ENCODE results near the gene RTN4RL1.

The RTN4RL1 gene

DNA sequence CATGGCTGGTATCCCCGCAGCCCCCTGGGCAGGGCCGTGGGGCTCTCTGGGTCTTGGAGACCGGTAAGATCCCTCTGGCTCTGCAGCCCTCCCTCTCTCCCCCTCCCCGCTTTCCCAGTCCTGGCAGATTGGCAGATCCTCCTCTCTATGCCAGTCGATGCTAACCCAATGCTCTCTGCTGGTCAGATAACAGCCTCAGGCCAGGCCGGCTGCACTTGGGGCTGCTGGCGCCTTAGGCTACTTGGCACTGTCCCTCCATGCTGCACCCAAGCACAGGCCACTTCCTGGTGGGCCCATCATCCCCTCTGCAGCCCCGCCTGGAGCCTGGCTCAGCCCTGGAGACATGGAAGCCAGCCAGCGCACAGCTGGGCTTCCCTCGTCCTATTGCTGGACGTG lies 81.7 kb downstream of the RTN4RL1 start:
- no peak for DNase-seq

DNA sequence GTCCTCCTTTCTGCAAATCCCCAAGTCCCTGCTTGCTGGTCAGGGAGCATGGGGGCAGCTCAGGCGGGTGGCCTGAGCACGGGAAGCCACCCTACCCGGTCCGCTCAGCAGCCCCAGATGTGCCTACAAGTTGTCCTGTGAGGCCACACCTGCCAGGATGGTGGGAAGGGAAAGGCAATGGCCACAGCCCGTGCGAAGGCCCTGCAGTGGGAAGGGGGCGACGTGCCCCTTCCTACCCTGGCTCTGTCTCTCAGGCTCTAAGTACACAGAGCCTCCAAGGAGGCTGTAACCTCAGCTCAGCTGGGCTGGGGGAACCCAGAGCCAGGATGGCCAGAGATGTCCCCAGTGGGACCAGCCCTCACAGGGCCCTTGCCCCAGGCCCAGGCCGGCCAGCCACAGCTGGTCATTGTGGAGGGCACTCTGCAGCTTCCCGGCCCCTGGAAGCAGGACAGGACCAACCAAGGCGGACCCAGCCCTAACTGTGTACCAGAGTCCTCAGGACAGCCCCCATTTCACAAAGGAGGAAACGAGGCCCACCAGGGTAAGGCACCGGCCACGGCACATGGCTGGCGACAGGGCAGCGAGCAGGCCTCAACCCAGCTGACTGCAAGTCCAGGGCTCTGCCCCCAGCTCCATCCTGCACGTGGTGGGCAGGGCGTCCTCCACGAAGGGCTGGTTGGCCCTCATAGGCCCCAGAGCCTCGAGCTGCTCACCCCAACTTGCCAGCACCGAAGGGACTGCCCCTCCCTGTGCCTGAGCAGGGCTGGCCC lies 82.3 kb downstream of the RTN4RL1 start:
- no peak for DNase-seq

DNA sequence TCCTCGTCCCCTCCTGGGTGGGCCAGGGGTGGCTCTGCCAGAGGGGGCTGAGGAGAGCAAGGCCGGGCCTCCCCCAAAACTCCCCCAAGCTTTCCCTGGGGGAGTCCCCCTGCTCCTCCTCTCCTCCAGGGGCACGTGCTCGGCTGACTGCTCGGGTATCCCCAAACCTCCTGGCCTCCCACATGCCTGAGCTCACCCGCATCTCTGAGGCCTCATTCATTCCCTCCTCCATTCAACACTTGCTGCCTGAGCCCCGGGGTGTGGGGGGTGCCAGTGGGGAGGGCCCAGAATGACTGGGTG lies 83.1 kb downstream of the RTN4RL1 start:
- no peak for DNase-seq

DNA sequence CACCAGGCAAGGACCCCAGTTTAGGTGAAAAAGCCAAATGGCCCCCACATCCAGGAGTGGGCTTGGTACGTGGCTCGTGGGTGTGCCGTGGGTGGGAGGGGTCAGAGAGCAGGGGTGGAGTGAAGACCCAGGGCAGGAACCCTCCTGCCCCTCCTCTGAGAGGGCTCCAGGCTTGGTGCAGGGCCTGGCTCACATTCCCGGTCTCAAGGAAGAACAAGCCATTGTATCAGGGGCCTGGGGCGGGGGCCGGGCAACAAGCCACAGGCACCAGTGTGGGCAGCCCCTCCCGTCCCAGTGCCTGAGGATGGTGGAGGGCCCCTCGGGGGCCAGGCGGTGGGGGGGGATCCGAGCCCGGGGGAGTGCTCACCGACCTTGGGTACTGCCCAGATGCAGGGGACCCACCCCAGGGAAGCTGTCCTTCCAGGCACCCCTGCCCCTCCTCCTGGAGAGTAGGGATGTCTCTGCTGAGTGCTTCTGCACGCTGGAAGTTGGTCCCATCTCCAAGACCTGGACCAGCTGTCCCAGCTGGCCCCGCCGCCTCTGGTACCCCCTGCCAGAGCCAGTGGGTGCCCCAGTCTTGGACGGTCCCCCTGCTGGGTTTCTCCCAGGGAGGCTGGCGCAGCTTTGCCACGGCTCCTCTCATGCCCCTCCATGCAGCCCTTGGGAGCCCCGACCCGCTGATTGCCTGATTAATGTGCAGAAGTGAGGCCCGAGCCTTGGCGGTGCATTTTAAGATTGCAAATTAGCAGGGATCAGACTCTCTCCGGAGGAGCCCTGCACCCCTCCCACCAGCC lies 83.7 kb downstream of the RTN4RL1 start:
- no peak for DNase-seq

DNA sequence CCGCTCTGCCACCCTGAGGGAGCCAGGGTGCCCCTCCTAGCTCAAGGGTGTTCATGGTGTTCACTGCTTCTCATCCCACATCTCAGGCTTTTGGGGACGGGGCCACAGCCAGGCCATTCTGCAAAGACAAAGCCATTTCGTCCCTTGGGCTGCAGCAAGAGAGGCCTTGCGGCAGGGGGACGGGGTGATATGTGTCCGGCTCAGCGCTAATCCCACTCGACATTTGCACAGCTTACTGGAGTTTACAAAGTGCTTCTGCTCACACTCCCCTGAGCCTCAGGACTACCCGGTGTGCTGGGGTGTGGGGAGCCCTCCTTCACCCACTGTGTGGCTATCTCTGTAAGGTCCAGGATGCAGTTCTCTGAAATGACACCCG lies 84.3 kb downstream of the RTN4RL1 start:
- DNase-seq, result no peak

DNA sequence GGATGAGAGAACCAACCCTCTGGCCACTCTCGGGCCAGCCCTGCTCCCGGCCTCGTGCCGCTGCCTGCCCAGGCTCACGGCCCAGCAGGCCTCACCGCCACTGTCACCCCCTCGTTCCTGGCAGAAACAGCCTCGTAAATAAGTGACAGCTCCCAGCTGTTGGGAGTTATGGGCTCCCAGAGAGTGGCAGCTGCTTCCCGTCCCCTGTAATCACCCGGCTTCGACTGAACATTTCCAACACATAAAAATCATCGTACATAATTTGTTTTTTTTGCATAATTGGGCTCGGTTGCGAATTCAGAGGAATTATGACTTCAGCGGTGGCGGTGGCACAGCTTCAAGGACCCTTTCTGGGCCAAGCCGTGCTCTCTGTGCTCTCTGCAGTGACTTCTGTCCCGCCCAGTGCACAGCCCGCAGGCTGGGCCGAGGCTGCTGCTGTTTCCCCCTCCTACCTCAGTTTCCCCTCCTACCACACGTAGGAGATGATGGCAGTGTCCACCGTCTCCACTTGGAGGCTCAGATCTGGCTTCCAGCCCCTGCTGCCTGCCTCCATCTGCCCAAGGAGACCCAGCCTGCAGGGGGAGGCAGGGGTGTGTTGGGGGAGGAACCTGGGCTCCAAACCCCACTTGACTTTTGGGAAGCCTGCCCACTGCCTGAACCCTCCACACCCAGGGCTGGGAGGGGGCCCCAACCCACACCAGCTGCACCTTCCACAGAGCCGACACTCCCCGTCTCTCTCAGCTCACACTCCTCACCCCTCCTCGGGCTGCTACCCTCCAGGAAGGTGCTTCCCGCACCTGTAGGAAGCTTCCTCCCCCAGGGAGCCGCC lies 84.9 kb downstream of the RTN4RL1 start:
- DNase-seq, result no peak

DNA sequence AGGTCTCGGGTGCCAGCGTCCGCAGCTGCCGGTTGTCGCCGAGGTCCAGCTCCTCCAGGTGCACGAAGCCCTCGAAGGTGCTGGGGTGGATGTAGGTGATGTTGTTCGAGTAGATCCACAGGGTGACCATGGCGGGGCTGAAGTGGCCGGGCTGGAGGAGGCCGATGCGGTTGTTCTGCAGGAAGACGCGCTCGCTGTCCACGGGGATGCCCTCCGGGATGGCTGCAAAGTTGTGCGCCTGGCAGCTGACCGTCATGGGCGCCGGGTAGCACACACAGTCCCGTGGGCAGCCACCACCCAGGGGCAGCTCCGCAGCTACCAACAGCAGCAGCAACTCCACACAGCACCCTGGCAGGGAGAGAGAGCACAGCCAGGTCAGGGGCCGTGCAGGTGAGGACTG lies 87.7 kb downstream of the RTN4RL1 start:
- no peak for DNase-seq

DNA sequence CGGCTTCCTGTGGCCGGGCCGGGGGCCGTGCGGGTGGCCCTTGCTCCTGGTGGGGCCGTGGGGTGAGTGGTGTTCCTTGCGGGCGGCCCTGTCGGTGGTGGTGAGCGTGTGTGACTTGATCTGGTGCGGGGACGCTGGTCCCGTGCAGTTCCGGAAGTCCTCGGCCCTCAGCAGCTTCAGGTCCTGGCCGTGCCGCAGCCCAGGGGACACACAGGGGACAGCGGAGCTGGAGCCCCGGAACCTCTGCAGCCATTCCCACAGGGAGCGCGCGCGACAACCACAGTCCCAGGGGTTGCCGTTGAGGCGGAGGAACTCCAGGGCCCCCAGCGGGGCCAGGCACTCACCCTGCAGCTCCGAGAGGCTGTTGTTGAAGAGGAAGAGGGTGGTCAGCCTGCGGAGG lies 88.4 kb downstream of the RTN4RL1 start:
- no peak for DNase-seq

DNA sequence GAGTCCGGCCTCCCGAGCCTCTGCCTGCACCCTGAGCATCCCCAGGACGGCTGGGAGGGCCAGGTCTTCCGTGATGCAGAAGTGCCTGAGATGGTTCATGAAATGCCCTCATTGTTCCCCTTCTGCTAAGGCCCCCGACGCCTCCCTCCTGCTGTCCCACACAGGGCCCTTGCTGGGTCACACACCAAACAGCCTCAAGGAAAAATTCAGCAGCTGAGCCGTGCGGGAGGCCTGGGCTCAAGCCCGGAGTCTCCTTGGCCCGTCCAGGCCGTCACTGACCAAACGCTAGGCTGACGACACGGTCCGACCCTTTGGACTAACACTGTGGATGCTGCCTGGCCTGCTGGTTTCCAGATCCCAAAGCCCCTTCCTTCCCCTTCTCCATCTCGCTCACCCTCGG lies 90.2 kb downstream of the RTN4RL1 start:
- DNase-seq, result no peak

DNA sequence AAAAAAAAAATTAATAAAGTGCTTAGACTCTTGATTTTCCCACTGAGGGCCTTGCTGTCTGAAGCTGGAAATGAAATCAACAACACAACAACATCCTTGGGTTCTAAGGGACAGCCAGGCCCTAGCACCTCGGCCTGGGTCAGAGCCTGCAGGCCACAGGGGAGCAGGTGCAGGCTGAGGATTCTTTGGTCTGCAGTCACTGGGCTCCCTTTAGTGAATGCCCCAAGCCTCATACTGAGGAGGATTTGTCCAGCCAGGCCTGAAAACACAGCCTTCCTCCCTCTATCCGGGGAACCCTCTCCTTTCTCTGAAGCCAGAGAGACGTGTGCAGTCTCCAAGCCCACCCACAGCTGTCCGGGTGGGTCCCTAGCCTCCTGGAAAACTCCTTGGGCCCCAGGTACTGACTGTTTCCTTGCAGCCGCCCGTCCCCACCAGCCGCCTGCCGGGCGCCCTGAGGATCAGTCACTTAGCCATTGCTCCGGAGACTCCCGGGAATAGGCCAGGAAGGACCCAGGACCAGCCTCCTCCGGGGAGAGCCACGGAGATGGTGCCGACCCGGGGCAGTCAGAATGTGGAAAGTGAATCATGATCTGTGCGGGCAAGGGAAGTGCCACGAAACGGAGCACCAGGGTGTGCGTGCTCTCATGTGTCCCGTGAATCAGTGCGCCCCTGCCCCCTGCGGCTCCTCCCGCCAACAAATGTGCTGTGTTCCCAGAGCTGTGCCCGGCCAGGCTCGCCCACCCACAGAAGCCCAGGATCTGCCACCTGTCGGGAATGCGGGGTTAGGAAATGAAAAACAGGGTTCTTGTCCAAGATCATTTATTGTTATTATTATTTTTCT lies 91.0 kb downstream of the RTN4RL1 start:
- DNase-seq, result no peak

DNA sequence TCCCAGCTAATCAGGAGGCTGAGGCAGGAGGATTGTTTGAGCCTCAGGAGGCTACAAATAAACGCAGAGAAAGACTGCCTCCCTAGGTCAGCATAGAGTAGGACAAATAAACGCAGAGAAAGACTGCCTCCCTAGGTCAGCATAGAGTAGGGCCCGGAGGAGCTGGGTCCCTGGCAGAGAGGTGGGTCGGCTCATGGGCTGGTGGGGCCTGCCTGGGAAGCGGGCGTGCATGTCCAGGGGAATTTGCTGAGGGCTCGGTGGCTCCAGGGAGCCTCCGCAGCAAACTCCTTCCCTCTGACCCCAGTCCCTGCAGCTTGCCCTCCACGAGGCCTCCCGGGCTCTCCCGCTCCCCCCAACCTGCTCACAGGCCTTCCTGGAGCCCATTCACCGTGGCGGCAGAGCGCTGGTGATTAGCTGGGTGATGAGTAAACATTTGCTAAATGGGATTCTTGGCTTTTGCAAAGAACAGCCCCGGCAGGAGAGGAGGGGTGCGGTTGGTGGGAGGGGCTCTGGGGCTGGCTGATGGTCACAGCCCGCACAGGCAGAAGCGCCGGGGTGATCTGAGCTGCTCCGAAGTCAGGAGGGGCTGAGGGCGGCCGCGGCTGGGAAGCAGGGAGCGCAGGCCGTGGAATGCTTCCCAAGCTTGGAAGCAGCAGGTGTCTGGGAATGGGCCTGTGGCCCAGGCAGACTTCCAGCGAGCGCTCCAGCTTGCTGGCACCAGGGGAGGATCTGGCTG lies 93.1 kb downstream of the RTN4RL1 start:
- peak; percentile 3 for DNase-seq

DNA sequence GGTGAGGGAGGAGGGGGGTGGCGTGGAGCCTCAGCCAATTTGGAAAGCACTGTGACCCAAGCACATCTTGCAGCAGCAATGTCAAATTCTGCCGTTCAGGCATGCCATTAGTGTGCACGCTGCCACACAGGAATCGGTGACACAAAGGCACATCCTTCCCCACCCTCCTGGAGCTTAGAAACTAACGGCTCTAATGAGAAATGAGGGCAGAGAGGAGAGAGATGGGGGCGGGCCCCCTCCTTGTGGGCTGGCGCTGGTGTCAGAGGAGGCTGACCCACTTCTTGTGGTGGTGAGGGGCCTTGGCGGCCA lies 94.8 kb downstream of the RTN4RL1 start:
- DNase-seq, result no peak

DNA sequence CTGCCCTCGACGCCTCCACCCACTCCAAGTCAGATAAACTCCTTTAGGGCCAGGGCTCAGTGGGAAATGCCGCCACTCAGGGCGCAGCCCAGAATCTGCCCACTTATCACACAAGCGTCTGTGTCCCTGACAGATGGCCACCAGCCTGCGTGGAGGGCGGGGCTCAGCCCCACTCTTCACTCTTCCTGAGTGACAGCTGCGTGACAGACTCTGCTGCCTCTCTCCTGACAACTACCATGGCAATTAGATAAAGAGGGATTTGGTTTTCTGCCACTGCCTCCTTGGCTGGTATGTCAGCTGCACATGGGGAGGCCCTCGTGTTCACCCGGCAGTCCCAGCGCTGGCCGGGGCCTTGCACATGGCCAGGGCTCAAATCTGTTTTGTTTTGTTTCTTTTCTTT lies 96.2 kb downstream of the RTN4RL1 start:
- no peak for DNase-seq

DNA sequence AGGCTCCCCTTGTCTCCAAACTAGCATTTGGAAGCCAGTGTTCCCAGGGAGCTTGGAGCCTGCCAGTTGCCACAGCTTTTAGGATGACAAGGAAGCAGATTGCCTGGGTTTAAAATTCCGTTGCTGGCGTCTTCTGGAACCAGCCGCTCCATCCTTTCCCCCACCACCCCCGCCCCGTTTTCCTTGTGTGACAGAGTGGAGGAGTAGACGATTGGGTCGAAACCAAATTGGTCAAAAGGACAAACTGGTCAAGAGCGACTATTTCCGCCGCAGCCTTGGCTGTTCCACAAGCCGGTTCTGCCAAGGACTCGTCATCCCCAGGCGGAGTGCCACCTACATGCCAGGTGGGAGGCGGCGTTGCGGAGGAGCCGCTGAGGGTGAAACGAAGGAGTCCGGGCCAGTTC lies 104.2 kb downstream of the RTN4RL1 start:
- no peak for DNase-seq

DNA sequence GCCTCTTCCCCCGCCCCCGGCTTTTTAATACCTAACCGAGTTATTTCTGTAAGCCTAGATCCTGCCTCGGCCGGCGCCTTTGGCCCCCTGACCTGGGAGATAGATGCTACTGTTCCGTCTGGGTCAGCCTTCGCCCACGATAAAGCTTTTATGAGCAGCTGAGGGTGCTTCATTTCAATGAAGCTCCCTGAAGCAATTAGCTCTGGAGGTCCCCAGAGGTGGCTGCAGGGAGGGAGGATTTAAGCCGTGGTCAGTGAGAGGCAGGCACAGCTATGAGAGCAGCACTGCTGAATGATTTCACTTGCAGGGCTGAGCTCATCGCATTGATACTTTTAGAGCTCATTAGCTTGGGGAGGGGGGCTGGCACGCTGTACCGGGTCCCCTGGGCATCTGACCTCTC lies 105.9 kb downstream of the RTN4RL1 start:
- no peak for DNase-seq

DNA sequence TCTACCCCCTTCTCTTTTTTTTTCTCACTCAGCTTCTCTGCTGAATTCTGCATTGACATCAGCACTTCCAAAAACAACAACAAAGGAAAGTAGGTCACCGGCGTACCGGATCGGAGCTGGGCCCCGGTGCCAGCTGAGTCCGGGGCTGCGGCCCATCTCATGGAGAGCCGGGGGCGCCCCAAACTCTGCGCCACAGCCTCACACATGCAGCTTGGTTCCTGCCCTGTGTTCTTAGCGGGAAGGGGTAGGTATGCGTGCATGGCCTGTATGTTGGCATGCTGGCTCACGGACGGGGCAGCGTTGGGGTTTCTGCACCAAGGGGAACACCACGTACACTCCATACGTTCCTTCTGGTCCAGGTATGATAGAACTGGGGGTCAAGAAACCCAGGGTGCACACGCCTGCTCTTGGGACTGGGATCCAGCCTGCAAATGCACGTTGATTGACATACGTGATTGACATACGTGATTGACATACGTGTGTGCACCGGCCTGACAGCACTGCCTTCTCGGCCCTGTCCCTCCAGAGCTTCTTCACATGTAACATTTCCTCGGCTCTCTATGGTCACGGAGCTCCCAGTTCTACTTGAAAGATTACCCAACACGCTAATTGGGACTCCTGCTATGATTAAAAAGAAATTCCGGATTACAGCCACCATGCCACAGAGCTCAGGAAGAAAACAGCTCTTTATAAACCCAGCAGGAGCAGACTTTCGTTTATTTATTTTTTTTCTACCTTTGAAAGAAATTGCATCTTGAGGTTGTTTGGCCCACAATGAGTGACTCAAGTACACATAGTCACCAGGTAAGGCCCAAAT lies 106.6 kb downstream of the RTN4RL1 start:
- DNase-seq, result no peak

DNA sequence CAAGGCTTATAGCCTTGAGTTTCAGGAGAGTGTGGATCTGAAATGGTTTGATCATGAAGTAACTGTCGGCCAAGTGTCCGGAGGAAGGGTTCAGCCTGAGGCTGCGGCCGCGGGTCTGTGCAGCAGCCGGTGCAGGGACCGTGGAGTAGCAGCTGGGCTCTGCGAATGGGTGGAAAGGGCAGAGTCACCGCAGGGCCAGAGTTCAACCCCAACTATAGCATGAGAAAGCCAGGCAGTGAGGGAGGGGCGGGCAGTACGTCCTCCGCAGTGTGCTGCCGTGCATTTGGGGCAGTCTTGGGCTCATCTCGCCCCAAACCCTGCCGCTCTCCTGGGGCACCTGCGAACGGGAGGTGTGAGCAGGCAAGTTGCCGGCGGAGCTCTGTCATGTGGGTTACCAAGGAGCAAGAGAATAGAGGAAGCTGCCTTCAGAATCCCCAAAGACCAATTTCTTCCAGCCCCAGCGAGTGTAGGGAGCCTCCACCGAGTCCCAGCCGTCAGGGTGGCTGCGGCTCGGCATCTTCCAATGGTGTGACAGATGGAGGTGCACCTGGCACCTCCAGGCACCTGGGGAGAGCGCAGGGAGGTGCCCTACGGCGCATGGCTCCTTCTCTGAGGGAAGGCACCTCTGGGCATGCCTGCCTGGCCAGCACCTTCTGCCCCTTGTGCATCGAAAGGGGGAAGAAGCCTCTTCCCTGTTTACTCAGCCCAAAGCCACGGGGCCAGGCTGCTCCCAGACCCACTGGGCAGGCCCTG lies 108.0 kb downstream of the RTN4RL1 start:
- DNase-seq, result no peak

DNA sequence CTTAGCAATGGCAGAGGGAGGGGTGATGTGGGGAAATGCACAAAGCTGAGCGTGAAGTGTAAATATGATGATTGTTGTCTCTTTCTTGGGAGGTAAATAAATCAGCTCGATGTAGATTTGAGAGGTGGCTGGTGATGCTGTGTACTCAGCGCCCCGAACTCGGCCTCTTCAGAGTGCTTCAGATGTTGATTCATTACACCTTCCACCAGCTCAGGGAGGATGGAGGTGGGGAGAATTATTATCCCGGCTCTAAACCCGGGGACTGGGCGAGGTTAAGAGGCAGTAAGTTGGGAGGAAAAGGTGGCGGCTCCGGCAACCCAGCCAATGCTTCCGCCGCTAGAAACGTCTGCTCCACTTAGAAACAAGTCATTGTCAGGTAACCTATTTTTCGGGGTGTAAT lies 108.8 kb downstream of the RTN4RL1 start:
- peak; percentile 25 for DNase-seq

DNA sequence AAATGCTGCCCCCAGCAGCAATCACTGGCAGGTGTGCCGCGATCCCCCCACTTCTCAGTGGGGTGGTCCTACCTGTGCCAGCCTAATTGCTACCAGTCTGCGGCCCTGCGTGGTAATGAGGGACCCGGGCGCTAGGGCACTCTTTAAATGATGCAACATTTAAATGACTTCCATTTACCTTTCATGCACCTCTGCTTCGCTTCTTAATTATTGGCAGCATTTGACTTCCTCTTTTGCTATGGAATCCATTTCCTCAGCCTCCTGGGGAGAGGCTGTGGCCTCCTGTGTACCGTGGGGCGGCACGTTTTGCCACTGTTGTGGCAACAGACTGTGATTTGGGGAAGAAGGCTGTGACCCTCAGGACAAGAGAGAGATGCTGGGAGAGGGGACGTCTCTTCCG lies 109.2 kb downstream of the RTN4RL1 start:
- DNase-seq, result no peak

DNA sequence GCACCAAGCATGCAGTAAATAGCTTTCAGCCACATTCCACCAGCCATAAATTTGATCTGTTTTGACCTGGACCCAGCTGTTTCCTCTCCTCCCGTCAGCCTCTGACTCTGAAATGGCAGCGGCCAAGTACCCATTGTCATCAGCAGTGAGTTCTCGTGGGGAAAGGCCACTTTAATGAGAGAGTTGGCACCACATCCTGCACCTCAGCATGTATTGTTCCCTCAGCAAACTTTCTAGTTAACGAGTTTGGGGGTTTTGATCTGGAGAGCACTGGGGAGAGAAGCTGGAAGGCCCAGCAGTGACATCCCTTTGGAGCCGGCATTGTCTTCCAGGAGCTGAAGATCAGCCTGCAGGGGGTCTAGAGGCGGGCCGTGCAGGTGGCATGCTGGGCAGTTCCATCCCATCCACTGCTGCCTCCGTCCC lies 110.5 kb downstream of the RTN4RL1 start:
- DNase-seq, result no peak

DNA sequence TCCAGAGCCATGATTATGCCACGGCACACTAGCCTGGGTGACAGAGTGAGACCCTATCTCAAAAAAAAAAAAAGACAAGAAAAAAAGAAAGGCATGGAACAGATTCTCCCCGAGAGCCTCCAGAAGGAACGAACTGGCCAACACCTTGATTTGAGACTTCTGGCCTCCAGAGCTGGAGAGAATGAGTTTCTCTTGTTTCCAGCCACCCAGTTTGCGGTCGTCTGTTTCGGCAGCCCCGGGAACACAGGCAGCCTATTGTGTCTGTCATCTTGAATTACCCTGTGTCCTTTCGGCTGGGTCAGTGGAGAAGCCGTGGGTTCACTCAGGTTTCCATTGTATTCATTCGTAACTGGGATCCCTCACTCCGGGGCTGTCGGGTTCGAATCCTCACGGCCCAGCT lies 111.4 kb downstream of the RTN4RL1 start:
- DNase-seq, result no peak

Data from NCI-H510A treated with DMSO at 0.1 percent for 48 hours (cell line).